Occipital lobe (tissue), 2 donors: ENCODE results near the gene ZNF493. TPM values are rescaled to one million over a fixed set of nuclear protein-coding genes. Genes with fewer than 3 reads are reported as not detected.
A peak's percentile ranks its signal among the peaks of the same experiment; 100 is the strongest.

Experiments
- DNase-seq: peaks from one replicate; lab custom pipeline; 2025; lab: John Stamatoyannopoulos, UW
- total RNA-seq: library from RNA; depleted of rRNA; stranded (reverse); fragments of >200 nt; gene quantifications from one replicate; pipeline ENCODE4 v1.2.3, GENCODE V29; 2014

The ZNF493 gene
- total RNA-seq, 1 donor from 2014 or later = 190 TPM

DNA sequence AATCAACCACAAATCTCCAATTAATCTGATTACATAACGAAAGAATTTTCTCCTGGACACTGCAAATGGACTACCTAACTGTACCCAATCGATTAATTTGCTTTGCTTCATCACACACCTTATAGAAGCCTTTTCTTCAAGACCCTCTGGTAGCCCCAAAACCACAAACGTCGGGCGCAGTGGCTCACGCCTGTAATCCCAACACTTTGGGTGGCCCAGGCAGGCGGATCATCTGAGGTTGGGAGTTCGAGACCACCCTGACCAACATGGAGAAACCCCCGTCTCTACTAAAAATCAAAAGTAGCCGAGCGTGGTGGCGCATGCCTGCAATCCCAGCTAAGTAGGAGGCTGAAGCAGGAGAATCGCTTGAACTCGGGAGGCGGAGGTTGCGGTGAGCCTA, 65.6 kb downstream of the ZNF493 start:
- no peak for DNase-seq

GRCh38 chr19:21463449-21464105, 66.6 kb downstream of the ZNF493 start:
- no peak for DNase-seq

DNA sequence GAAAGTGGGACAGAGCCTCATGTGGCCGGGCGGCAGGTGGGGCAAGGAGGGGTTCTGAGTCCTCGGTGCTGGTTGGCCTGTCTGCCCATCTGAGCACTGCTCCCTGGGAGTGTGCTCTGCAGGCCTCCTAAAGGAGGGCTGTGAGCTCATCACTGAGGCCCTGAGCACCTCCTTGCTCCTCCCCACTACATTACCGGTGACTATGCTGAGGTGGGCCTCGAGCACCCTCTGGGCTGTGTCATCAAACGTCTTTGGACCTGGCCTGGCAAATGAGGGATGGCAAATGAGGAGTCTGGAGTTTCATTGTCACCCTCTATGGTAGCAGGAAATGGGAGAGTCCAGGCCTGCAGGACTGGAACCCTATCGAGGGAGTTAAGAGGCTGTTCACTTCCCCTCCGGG, 69.7 kb downstream of the ZNF493 start:
- DNase-seq = no peak

DNA sequence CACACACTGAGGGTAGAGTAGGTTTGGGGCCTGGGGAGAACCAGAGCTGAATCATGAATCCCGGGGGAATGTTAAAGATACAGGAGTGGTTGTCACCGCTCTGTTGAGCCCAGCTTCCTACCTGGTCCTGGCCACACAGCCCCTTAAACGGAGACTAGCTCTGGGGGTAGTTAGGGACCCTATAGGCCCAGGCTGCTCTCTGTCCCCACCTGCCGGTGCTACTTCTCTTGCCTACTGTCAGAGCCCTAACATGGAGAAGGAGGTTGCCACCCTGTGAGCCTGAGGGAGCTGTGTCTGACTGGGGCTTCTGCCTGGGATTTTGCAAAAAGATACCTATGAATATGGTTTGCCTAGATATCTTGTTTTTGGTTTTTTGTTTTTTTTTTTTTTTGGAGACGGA, 71.9 kb downstream of the ZNF493 start:
- DNase-seq = no peak

- DNase-seq = no peak
Measured at GRCh38 chr19:21472507-21472906, 75.6 kb downstream of the ZNF493 start.

- peak; percentile 64 for DNase-seq
Measured at GRCh38 chr19:21474671-21475181, 77.8 kb downstream of the ZNF493 start.

Other genes starting within 250 kb of the ZNF493 start
- gene ZNF708, start 67.7 kb upstream of the ZNF493 start, total RNA-seq = 64.3 TPM
- gene ZNF738, start 38.1 kb upstream of the ZNF493 start, total RNA-seq = 34.9 TPM
- gene ZNF429, start 108.5 kb downstream of the ZNF493 start, total RNA-seq = 25.9 TPM